GM19025 (cell line): Measurements from ENCODE around the gene UQCRC2.
"Not testable (repeated sequence)": the region's sequence is repeated elsewhere in the genome, so short reads cannot be mapped to it uniquely, and the experiment has no call there.

Experiments
- ATAC-seq: cut with Tn5 transposase; IDR thresholded peaks from one replicate; pipeline ENCODE4 v1.9.1; 2021; ENCODE audit warnings: mild to moderate bottlenecking, low read depth, moderate library complexity; ENCODE audit not compliant: unreplicated experiment

The UQCRC2 gene

DNA sequence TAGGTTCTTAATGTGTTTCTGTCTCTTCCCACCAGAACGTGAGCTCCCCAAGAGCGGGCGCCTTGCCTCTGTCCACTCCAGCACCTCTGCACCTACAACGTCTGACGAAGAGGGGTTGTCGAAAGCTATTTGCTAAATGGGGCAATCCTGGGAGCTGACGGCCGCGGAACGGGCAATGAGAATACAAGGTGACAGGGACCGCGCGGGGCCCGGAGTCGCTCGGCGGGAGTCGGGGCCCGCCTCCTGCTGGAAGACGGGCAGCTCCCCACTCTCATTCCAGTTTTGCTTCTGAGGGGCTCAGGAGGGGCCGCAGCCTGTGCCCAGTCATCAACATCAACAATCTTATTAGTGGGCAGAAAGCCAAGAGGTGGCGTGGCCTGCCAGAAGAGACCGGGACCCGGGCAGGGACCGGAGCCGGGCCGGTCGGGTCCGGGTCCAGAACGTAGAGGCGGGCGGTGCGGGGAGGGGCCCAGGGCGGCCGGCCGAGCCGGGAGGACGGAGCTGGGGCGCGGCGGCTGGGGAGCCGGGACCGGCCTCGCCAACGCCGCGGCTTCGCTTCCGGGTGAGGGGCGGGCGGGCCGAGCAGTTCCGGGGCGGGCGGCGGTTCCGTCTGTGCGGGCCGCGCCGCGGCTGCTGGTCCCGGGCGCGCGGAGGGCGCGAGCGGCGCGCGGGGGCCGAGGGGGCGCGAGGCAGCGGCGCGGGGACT, 54.5 kb downstream of the UQCRC2 start, which contains the start of gene MOSMO:
Gene MOSMO, plus strand, starts transcription at position 603 of the 706 bp plus-strand sequence. CDS start 191 bp downstream, outside the sequence.
- ATAC-seq, result peak; percentile 79

DNA sequence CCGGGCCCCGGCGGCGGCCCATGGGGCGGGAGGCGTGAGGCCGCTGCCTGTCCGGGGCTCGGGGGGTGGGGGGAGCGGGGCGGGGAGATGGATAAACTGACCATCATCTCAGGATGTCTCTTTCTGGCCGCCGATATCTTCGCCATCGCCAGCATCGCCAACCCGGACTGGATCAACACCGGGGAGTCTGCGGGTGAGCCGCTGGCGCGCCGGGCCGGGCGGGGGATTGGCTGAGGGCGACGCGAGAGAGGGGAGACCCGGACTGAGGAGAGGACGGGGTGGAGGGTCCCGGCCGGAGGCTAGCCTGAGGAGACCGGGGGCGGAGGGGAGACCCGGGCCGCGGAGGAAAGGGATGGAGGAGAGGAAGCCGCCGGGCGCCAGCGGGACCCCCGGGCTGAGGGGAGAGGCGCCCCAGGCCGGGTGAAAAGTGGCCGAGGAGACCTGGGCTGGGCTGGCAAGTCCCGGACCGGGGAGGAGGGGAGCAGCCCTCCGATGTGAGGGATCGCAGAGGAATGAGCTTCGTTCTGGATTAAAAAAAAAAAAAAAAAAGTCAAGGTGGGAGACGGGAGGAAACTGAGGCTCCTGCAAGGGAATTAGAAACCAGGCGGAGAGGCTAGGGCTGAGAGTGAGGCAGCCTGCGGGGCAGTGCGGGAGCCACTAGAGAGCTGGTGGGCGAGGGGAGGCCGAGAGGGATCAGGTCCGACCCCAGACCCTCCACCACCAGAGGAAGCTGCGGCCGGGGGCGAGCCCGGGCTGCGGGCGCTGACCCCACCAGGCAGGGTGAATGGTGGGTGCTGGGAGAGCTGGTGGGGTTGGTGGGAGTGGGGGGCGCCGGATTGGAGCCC, 55.3 kb downstream of the UQCRC2 start:
- no peak for ATAC-seq

DNA sequence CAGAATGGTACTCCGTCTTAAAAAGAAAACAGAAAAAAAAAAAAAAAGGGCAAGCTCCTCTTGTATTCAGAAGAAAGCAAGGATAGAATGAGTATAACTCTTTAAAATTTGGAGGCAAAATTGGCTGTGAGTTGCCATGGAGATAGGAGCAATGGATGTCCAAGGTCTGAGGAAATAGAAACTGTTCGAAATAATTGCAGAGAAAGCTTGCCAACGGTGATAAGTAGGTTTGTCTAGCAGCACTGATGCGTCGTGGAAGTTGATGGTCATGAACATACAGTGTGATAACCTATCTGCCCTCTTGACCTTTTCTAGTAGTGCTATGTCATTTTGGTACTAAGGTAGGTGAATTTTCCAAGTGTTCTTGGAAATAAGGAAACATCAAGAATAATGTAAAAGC, 57.7 kb downstream of the UQCRC2 start:
- ATAC-seq, result no peak

DNA sequence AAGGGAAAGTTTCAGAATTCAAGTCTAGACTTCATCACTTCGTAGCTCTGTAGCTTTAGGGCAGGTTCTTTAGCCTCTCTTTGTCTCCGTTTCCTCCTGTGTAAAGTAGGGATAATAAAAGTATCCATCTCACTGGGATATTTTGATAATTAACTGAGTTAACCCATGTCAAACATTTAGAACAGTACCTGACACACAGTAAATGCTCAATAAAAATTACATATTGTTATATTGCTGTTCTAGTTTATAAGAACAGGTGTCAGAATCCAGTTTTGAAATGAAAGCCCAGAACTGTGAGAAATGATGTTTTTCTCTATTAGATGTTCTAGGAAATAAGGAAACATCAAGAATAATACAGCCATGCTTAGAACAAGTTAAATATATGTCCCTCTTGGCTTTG, 59.1 kb downstream of the UQCRC2 start:
- no peak for ATAC-seq

DNA sequence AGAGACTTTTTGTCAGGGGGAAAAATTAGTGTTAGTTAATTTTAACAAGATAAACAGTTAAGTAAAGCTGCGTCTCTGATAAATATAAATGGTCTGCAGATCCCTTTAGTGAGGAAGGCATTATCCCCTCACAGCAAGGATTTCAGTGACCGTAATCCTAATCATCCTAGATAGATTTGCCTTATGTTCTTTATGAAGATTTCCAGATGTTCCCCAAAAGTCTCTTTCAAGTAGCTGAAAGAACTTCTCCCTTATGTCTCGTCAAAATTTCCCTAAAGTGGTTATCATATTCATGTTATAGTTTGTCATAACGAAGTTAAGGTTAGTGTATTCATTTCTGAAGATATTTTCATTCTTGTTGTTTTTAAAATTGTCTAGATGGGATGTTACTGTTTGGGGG, 60.3 kb downstream of the UQCRC2 start:
- ATAC-seq, result no peak

DNA sequence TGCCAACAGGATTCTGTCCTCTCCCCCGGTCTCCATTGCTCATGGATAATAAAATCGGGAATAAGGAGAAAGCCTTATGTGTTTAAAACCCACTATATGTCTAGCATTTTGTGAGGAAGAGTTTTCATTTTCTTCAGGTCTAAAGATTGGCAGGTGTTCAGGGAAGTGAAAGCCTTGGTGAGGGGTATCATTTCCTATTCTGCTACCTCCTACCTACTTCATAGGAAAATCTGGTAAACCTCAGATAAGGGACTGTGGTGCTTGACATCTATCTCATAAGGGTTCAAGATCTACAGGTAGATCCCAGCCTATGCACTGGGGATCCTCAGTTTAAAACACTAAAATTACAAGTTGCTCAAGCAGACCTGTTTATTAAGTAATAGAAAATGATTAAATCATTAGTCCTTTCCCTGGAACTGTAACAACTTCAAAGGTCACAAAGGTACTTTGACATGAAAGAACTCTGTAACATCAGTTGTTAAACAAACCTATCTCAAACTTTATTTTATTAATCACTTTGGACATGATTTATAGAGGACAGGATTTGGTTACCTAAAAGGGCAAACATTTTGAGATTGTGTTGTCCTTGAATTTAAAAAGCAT, 61.2 kb downstream of the UQCRC2 start:
- ATAC-seq, result no peak

DNA sequence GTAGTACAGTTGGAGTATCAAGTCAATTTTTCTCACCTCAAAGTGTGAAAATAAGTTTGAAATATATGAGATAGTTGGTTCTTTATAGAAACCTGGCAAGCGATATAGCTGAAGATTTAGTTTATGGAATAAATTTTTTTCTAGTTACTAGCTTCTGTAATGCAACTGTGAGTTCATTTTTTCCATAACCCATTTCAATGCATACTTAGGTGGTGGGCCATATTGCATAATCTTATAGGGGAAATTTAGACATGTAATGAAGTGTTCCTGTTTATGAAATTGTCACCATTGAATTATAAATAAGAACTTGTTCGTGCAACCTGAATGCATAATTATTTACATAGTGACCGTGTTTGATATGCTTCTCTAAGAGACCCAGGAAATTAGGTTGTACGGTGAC, 63.8 kb downstream of the UQCRC2 start:
- ATAC-seq, result no peak

DNA sequence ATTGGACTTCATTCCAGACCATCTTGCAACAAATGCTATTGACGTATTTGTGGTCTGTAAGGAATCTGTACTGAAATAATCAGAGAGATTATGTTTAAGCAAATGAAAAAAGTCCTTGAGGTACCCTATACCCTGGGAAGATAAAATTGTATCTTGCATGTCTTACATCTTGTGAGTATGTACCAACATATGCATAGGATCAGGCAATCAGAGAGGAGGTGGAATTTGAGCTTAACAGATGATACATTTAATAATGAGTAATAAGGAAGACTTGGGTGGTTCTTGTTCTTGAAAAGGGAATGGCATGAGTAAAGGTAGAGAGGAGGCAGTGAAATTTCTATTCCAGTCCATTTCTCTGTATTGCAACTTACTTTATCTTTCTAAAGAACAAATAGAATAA, 65.4 kb downstream of the UQCRC2 start:
- no peak for ATAC-seq

DNA sequence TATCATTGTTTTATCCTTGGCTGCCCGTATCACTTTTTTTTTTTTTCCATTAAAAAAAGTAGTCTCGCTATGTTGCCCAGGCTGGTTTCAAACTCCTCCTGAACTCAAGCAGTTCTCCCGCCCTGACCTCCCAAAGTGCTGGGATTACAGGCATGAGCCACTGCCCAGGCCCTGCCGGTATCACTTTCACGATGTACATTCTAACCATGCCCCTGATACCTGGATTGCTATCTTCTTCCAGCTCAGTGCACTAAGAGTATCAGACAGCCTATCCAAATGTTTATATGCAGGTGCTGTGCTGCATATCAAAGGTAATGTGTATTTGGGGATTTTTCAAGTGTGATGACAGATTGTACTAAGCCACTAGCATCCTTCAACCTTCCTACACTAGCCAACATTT, 69.0 kb downstream of the UQCRC2 start:
- no peak for ATAC-seq

DNA sequence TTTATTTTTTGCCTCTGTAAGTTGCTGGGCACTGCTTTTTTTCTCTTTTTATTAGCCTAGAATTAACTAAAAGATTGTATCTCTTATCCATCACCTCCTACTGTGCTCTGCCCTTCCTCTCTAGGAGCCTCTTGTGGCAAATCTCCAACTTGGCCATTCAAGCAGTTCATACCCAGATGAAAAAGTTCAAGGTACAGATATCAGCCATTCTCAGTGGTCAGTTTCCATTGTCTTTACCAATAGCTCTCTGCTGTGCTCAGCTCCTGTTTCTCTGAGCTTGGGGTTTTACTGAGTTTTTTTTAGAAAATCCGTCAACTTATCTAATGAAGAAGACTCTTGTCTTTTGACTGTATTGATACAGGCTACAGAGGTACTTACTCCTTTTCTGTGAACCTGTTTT, 70.3 kb downstream of the UQCRC2 start:
- ATAC-seq, result no peak

DNA sequence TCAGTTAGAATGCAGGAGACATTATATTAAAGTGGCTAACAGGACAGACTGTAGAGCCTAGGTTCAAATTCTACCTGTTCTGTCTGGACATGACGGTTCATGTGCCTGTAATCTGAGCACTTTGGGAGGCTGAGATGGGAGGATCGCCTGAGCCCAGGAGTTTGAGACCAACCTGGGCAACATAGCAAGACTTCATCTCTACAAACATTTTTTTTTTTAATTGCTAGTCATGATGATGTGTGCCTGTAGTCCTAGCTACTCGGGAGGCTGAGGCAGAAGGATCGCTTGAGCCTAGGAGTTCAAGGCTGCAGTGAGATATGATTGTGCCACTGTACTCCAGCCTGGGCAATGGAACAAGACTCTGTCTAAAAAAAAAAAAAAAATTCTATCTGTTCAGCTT, 71.6 kb downstream of the UQCRC2 start:
- ATAC-seq, result not testable (repeated sequence)

DNA sequence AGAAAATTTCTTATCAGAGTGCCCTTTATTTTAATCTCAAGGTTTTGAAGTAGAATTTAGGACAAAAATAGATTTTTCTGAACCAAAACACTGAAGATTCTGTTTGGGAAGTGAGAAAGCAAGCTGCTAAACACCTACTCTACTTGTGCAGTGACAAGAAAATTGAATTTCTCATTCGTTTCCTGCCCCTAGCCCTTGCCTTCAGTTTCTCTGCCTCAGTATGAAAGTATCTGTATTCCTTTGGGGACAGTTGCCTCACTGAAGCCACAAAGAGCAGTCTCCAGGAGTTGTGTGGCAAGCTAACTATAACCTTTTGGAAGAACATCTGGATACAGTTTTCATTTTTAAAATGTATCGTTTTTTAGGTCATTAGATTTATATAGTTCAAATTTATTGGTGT, 74.5 kb downstream of the UQCRC2 start:
- no peak for ATAC-seq

DNA sequence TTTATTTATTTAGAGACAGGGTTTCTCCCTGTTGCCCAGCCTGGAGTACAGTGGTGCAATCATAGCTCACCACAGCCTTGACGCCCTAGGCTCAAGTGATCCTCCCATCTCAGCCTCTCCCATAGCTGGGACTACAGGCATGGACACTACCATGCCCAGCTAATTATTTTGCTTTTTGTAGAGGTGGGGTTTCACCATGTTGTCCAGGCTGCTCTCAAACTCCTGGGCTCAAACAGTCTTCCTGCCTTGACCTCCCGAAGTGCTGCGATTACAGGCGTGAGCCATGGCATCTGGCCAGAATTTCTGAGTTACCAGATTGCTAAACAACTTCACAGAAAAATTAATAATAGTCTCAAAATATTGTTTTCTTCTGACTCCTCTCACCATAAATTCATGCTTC, 76.5 kb downstream of the UQCRC2 start:
- ATAC-seq, result no peak

DNA sequence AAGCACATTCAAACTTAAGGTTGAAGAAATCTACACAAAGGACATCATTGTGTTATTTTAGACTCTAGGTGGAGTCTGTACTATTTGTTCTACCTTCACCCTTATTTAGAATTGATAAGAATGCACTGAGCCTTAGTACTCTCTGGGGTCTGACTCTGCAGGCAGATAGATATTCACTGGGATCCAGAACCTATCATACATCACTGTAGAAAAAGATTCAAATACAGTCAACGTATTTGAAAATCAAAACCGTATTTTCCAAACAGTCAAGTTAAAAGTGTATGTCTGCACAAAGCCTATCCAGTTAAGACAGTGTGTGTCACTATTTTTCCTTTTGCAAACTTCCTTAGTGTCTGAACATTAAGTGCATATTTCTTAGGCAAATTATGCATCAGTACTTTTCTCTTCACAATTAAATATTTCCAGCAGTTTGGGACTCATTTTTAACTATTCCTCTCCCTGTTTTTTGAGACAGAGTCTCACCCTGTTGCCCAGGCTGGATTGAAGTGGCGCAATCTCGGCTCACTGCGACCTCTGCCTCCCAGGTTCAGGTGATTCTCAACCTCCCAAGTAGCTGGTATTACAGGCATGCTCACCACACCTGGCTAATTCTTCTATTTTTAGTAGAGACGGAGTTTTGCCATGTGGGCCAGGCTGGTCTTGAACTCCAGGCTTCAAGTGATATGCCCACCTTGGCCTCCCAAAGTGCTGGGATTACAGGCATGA, 77.1 kb downstream of the UQCRC2 start:
- no peak for ATAC-seq

DNA sequence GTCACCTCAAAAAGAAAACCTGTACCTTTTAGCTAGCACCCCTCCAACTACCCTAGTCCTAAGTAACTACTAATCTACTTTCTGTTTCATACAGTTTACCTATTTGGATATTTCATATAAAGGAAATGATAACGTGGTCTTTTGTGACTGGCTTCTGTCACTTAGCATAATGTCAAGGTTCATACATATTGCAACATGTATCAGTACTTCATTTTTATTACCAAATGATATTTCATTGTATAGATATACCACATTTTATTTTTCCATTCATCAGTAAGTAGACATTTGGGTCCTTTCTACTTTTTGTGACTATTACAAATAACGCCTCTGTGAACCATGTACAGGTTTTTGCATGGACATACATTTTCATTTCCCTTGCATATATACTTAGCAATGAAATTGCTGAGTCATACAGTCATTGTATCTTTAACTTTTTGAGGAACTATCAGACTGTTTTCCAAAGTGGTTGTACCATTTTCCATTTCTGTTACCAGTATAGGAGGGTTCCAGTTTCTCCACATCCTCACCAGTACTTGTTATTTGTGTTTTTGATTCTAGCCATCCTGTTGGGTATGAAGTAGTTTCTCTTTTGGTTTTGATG, 78.4 kb downstream of the UQCRC2 start:
- no peak for ATAC-seq
